ENCODE measurements around the gene SF3A2.

Gene SF3A2

GRCh38 chr19:2230033-2230531, 6.5 kb upstream of the SF3A2 start:
- Histone ChIP-seq H3K79me1 (ENCODE audit: low read depth, low read length) (peaks cover 14% of the 10 kb centered on the region), H2BK15ac (ENCODE audit: low read length) (no peak overlapping the region), H2BK12ac (ENCODE audit: low read length) (no peak overlapping the region), H3K4me3 (ENCODE audit: low read length in 2 of 2) (peak overlapping the region in 1 of 2 donors; percentile 7), H3K9ac (ENCODE audit: low read depth, low read length, poor library complexity) (peak overlapping the region; percentile 78), H3K36me3 (replicated peaks in 1 of 2; ENCODE audit: control insufficient read depth in 2 of 2, insufficient read depth in 2 of 2, low read length in 2 of 2) (peaks cover 51 to 87% of the 10 kb centered on the region in 2 donors), H3K27ac (replicated peaks; ENCODE audit: low read length) (no peak overlapping the region), H3K27me3 (ENCODE audit: control insufficient read depth in 3 of 3, insufficient read depth in 3 of 3, low read depth in 1 of 3, low read length in 3 of 3) (no peaks in the 10 kb centered on the region), H2AFZ (ENCODE audit: low read length) (no peak overlapping the region), H4K91ac (ENCODE audit: low read depth, low read length, poor library complexity) (no peak overlapping the region), H2BK5ac (ENCODE audit: low read length) (peak overlapping the region; percentile 29), H3K14ac (ENCODE audit: low read length) (no peak overlapping the region), H2AK5ac (ENCODE audit: low read depth, low read length) (no peak overlapping the region), H3K4me2 (ENCODE audit: insufficient read depth, low read length, poor library complexity, severe bottlenecking) (no peak overlapping the region), H3K23ac (ENCODE audit: low read depth, low read length, poor library complexity) (peak overlapping the region; percentile 52), H3K4ac (ENCODE audit: low read length) (no peak overlapping the region), H3K18ac (ENCODE audit: low read length) (no peak overlapping the region), H4K8ac (ENCODE audit: low read depth, low read length) (no peak overlapping the region), H2BK120ac (ENCODE audit: low read depth, low read length) (no peak overlapping the region), H3K4me1 (ENCODE audit: control insufficient read depth in 2 of 2, insufficient read depth in 1 of 2, low read depth in 1 of 2, low read length in 2 of 2) (peaks cover 0 to 2% of the 10 kb centered on the region in 2 donors), H3K9me3 (replicated peaks in 1 of 2; ENCODE audit: control insufficient read depth in 2 of 2, insufficient read depth in 1 of 2, low read depth in 1 of 2, low read length in 2 of 2) (no peaks in the 10 kb centered on the region)
- DNase-seq (ENCODE audit: low spot score) = no peak
- WGBS, 2 donors (ENCODE audit: extremely low coverage in 2 of 2, insufficient read length in 2 of 2, insufficient replicate concordance in 1 of 2) = no CpG with 5 or more reads among the region's 43 CpGs

GRCh38 chr19:2230807-2231533, 5.7 kb upstream of the SF3A2 start:
- peak overlapping the region; percentile 19 for H3K18ac ChIP-seq (ENCODE audit: low read length)
- H3K4me1 ChIP-seq (ENCODE audit: control insufficient read depth in 2 of 2, insufficient read depth in 1 of 2, low read depth in 1 of 2, low read length in 2 of 2) = peaks cover 0 to 2% of the 10 kb centered on the region in 2 donors
- H2AFZ ChIP-seq (ENCODE audit: low read length) = no peak overlapping the region
- no peak overlapping the region for H4K91ac ChIP-seq (ENCODE audit: low read depth, low read length, poor library complexity)
- H3K4ac ChIP-seq (ENCODE audit: low read length) = peak overlapping the region; percentile 53
- no peak overlapping the region for H3K9ac ChIP-seq (ENCODE audit: low read depth, low read length, poor library complexity)
- no peak for DNase-seq (ENCODE audit: low spot score)
- no peak overlapping the region for H3K27ac ChIP-seq (replicated peaks; ENCODE audit: low read length)
- peaks cover 42 to 78% of the 10 kb centered on the region in 2 donors for H3K36me3 ChIP-seq (replicated peaks in 1 of 2; ENCODE audit: control insufficient read depth in 2 of 2, insufficient read depth in 2 of 2, low read length in 2 of 2)
- H3K4me2 ChIP-seq (ENCODE audit: insufficient read depth, low read length, poor library complexity, severe bottlenecking) = no peak overlapping the region
- peaks cover 20% of the 10 kb centered on the region for H3K79me1 ChIP-seq (ENCODE audit: low read depth, low read length)
- no peak overlapping the region for H2AK5ac ChIP-seq (ENCODE audit: low read depth, low read length)
- H2BK15ac ChIP-seq (ENCODE audit: low read length) = no peak overlapping the region
- peak overlapping the region; percentile 46 for H2BK12ac ChIP-seq (ENCODE audit: low read length)
- H4K8ac ChIP-seq (ENCODE audit: low read depth, low read length) = peak overlapping the region; percentile 82
- no peak overlapping the region for H2BK120ac ChIP-seq (ENCODE audit: low read depth, low read length)
- no peaks in the 10 kb centered on the region for H3K27me3 ChIP-seq (ENCODE audit: control insufficient read depth in 3 of 3, insufficient read depth in 3 of 3, low read depth in 1 of 3, low read length in 3 of 3)
- WGBS, 2 donors (ENCODE audit: extremely low coverage in 2 of 2, insufficient read length in 2 of 2, insufficient replicate concordance in 1 of 2) = no CpG with 5 or more reads among the region's 12 CpGs
- peak overlapping the region; percentile 21 for H3K14ac ChIP-seq (ENCODE audit: low read length)
- H3K4me3 ChIP-seq (ENCODE audit: low read length in 2 of 2) = no peak overlapping the region
- no peaks in the 10 kb centered on the region for H3K9me3 ChIP-seq (replicated peaks in 1 of 2; ENCODE audit: control insufficient read depth in 2 of 2, insufficient read depth in 1 of 2, low read depth in 1 of 2, low read length in 2 of 2)
- peak overlapping the region; percentile 24 for H2BK5ac ChIP-seq (ENCODE audit: low read length)
- peak overlapping the region; percentile 92 for H3K23ac ChIP-seq (ENCODE audit: low read depth, low read length, poor library complexity)

- H3K27me3 ChIP-seq (ENCODE audit: control insufficient read depth in 3 of 3, insufficient read depth in 3 of 3, low read depth in 1 of 3, low read length in 3 of 3) = no peaks in the 10 kb centered on the region
- peaks cover 40 to 71% of the 10 kb centered on the region in 2 donors for H3K36me3 ChIP-seq (replicated peaks in 1 of 2; ENCODE audit: control insufficient read depth in 2 of 2, insufficient read depth in 2 of 2, low read length in 2 of 2)
- no peak overlapping the region for H3K4me3 ChIP-seq (ENCODE audit: low read length in 2 of 2)
- no peak overlapping the region for H4K8ac ChIP-seq (ENCODE audit: low read depth, low read length)
- no peak overlapping the region for H2BK5ac ChIP-seq (ENCODE audit: low read length)
- peaks cover 0 to 2% of the 10 kb centered on the region in 2 donors for H3K4me1 ChIP-seq (ENCODE audit: control insufficient read depth in 2 of 2, insufficient read depth in 1 of 2, low read depth in 1 of 2, low read length in 2 of 2)
- H3K14ac ChIP-seq (ENCODE audit: low read length) = no peak overlapping the region
- no peak overlapping the region for H2BK120ac ChIP-seq (ENCODE audit: low read depth, low read length)
- no peak overlapping the region for H3K4ac ChIP-seq (ENCODE audit: low read length)
- no peak overlapping the region for H3K27ac ChIP-seq (replicated peaks; ENCODE audit: low read length)
- H3K79me1 ChIP-seq (ENCODE audit: low read depth, low read length) = peaks cover 19% of the 10 kb centered on the region
- no peak overlapping the region for H4K91ac ChIP-seq (ENCODE audit: low read depth, low read length, poor library complexity)
- no peak overlapping the region for H2AFZ ChIP-seq (ENCODE audit: low read length)
- H2AK5ac ChIP-seq (ENCODE audit: low read depth, low read length) = no peak overlapping the region
- peak overlapping the region; percentile 92 for H3K23ac ChIP-seq (ENCODE audit: low read depth, low read length, poor library complexity)
- no peak overlapping the region for H2BK12ac ChIP-seq (ENCODE audit: low read length)
- no peak overlapping the region for H2BK15ac ChIP-seq (ENCODE audit: low read length)
- DNase-seq (ENCODE audit: low spot score) = no peak
- peak overlapping the region; percentile 21 for H3K9ac ChIP-seq (ENCODE audit: low read depth, low read length, poor library complexity)
- no CpG with 5 or more reads among the region's 21 CpGs for WGBS, 2 donors (ENCODE audit: extremely low coverage in 2 of 2, insufficient read length in 2 of 2, insufficient replicate concordance in 1 of 2)
- H3K9me3 ChIP-seq (replicated peaks in 1 of 2; ENCODE audit: control insufficient read depth in 2 of 2, insufficient read depth in 1 of 2, low read depth in 1 of 2, low read length in 2 of 2) = no peaks in the 10 kb centered on the region
- peak overlapping the region; percentile 17 for H3K18ac ChIP-seq (ENCODE audit: low read length)
- H3K4me2 ChIP-seq (ENCODE audit: insufficient read depth, low read length, poor library complexity, severe bottlenecking) = no peak overlapping the region
Observed at GRCh38 chr19:2231621-2232221, 4.9 kb upstream of the SF3A2 start.
